NCI-H146 treated with DMSO at 0.1 percent for 48 hours (cell line): ENCODE measurements around the gene FRY.
A peak's percentile ranks its signal among the peaks of the same experiment; 100 is the strongest.

Source experiments
- DNase-seq: peaks from one replicate; lab custom pipeline; 2025; ENCODE audit not compliant: unreplicated experiment; lab: John Stamatoyannopoulos, UW

FRY gene

DNA sequence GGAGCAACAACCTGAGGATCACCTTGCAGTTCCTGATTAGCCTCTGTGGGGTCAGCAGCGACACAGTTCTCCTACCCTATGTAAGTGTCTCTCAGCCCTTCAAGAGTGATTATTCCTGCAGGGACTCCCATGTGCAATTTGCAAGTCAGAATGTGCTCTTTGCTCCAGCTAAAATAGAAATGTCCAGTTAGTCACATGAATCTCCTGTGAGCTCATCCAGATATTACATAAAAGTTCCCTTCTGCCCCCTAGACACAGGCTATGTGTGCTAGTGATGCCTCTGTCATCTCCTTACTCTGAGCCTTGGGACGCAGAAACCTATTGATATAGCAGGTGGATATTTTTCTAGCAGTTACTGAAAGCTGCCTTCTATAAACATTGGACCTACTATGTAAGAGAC lies 178.1 kb downstream of the FRY start:
- DNase-seq, result no peak

DNA sequence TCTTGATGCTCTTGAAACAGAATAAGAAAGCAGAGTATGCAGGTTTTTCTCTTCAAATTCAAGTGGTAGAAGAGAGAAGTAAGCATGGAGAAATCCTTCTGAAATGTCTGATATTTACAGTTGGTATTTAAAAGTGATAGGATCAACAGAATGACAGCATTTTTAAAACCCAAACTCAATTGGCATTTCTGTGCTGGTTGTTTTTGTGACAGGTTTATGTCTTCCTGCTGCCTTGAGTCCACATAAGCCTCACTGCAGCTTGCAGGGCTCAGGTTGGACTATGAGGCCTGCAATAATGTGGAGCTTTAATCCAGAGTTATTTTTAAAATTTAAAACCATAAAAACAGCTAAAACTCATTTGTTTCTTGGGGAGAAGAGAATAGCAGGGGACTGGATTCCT lies 178.5 kb downstream of the FRY start:
- no peak for DNase-seq

DNA sequence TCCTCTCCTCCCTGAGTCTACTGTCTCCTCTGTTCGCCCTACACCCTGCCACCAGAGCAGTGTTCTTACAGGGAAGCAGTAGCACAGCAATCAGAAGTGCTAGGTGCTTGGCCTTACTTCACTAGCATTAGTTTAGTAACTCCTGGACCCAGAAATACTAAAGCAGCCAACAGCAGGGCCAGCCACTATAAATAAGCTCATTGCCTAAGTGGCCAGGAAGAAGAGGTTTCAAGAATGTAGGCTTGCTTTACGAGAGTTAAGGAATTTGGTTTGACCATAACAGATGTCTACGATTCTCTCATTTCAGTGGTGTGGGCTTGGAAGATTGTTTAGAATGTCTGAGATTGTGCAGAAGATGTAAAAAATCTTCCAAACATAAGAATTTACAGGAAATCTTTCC lies 180.2 kb downstream of the FRY start:
- no peak for DNase-seq

DNA sequence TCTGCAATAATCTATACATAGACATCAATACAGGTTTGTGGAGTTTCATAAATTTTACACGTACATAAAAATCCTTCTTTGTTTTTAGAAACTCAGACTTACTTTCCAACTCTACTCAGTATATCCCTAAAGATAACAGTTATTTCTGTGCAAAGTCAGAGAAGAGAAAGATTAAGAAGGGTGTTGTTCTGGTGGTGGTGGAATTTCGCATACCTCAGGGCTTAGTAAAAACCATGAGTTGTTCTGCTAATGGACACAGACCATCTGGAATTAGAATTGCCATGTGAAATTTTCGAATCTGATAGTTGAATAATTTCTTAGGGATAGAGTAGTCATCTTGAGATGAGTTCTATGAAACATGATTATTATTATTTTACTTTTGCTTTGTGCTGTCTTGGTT lies 180.8 kb downstream of the FRY start:
- no peak for DNase-seq

DNA sequence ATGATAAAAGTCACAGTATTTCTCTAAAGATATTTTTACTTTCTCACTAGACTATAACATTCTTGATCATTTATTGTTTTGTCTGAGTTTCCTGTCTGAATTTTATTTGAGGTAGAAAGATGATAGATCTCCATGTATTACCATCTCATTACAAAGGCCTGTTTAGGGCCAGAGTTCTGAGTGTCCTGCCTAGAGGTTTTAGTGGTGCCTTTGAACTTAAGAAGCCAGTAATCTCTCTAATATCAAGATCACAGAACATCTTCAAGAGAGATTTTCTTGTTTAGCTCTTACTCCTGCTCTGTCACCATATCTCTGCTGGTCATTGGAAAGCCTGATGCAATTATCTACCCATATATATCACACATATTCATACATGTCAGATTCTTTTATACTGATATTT lies 182.1 kb downstream of the FRY start:
- no peak for DNase-seq

DNA sequence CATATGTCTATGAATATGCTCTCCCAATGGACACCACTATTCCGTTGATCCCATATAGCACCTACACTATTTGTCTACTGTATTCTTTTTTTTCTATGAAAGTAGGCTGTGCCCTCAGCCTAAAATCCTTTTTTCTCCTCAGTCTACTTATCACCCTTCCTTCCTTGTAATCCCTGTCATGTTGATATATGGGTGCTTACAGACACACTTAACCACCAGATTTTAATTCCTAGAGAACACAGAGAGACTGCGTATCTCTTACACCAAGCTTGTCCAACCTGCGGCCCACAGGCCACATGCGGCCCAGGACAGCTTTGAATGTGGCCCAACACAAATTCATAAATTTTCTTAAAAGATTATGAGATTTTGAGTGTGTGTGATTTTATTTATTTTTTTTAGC lies 182.5 kb downstream of the FRY start:
- no peak for DNase-seq

DNA sequence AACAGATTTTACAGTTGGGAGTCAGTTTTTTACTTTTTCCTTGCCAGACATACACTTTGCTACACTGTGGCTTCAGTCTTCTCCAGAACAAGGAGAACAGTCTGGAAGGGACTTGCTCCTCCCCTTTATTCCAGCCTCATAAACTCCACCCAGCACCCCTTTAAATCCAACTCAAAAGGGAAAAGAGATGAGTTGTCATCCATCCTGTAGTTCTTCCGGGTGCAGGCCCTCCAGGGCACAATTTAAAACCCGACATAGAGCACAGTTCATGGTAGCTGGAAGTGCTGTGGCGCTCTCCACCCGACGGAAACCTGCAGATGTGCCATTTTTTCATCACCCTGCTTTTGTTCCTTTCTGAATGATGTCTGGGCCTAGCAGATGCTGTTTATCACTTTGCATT lies 184.7 kb downstream of the FRY start:
- no peak for DNase-seq

DNA sequence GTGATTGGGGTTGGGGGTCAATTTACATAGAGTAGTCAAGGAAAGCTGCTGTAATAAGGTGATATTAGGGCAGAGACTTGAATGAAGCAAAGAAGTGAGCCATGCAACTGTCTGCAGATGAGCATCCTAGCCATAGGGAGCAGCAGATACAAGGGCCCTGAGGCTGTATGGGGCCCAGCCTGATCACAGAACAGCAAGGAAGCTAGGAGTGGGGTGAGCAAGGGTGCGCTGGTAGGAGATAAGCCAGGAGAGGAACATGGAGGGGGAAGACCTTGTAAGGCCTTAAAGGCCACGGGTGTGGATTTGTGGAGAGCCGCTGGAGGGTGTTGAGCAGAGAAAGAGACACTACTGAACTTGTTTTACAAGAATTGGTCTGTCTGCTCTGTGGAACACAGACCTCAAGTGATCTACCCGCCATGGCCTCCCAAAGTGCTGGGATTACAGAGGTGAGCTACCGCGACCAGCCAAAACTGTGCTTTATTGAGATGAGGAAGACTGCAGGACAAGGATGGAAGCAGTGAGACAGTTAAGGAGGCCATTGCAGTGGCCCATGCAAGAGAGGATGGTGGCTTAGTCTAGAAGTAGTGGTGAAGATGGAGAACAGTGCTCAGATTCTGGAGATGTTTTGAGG lies 190.6 kb downstream of the FRY start:
- DNase-seq, result no peak

DNA sequence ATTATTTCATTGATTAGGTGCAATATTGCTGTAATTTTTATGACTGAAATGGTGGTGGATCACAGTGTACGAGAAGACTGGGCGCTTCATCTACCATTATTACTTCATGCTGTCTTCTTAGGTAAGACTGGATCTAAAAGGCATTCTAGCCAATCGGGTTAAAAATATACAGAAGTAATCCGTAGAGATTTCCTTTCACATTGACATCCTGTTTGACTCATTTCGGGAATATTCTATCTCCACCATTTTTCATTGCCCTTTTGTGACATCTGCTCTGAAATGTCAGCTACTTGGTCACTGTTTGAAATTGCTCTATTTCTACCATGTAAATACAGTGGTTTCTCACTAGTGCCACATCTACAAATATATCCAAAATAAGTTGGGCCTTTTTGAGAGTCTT lies 193.3 kb downstream of the FRY start:
- no peak for DNase-seq

DNA sequence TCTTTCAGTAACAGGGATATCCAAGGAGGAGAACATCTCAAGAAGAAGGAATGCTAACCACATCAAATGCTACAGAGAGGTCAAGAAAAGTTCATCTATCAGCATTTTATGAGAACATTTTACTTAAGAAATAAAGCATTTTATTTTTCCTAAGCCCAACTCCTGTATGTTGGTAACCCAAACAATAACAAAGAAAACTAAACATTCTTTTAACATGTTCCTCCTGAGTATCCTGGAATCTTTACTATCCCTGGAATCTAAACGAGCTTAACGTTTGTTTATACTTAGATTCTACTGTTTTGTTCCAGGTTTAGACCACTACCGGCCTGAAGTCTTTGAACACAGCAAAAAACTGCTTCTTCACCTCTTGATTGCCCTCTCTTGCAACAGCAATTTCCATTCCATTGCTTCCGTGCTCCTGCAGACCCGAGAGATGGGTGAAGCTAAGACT lies 193.9 kb downstream of the FRY start:
- no peak for DNase-seq

DNA sequence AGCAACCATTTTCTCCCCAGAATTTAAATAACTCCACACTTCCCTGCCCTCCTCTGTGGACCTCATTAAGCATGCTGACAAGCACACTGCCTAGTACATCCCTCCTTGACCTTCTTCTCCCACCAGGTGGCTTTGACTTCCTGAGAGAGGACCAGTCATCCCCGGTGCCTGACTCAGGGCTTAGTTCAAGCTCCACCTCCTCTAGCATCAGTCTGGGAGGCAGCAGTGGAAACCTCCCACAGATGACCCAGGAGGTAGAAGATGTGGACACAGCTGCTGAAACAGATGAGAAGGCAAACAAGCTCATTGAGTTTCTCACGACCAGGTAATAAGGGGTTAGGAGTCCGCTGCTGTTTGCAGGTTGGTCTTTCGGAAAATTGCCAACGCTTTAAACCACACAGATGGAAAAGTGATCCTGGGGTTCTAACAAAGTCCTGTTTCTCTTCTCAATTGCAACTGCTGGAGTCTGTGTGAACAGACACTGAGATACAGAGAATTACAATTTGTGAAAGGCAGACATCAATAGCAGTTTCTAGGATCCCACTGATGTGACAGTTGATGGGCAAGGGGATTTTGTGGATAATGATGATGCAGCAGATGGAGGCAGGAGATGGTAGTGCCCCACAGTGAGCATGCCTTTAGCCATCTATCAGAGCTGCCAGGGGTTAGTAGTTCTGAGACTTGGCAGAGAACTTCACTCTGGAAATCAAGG lies 196.9 kb downstream of the FRY start:
- DNase-seq, result peak; percentile 99

DNA sequence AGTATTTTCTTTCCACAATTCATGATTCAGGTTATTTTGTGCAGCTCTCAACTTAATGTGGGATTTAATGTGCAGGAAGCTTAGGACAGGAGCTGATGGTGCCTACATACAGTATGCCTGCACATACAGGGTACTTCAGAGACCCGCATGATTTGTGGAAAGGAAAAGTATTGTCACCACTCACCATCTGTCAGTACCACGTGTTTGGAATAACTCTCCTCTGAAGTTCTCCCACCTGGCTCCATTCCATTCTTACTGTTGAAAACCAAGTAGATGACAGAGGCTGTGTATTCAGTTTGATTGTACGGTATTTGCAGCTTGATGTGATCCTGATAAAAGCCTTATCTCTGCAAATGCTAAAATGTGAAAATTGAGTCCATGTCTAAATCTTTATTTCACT lies 197.9 kb downstream of the FRY start:
- peak; percentile 47 for DNase-seq

DNA sequence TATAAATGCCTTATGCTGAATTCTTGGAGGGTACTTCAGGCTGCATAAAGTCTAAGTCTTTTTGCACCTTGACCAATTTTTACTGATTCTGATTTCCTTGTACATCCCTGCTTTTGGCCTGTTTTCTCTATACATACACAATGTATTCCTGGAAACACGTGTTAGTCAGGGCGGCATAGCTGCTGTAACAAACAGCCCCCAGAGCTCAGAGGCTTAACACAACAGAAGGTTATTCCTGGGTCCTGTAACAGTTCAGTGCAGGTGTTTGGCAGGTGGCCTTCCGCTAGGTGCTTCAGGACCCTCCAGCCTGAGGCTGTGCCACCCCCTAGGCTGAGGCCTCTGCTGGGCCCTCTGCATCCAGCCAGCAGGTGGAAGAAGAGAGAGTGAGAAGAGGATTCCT lies 200.7 kb downstream of the FRY start:
- no peak for DNase-seq

DNA sequence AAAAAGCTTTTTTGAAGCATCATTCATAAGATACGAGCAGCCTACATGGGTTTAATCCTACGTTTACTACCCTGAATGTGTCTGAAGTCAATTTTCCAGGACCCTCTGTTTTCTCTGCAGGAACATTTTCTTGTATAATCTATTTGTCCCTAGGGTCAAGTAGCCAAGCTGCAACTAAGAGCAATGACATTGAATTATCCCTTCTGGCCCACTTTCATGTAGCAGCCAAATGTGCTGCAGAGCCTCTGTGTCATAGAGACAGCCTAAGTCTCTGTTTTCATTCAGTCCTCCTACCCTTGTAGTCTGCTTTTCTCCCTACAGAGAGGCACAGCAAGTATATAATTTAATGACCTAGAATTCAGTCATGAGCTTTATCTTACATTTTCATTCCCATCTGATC lies 201.5 kb downstream of the FRY start:
- no peak for DNase-seq

DNA sequence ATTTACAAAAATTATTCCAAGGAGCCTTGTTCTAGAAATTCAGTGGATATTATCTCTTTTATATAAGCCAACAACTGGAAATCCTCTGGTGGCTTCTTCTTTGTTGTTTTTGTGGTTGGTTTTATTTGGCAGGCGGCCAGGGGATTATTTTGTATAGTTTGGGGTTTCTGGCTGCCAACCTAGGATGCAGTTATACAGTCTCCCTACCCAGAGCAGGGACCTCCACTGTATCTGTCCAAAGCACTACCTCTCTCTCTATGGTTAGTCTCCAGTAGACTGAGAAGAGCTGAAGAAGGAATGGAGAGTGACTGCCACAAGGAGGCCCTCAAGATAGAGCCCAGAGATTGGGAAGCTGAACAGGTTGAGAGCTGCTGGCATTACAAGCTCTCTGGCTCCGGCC lies 203.3 kb downstream of the FRY start:
- no peak for DNase-seq

DNA sequence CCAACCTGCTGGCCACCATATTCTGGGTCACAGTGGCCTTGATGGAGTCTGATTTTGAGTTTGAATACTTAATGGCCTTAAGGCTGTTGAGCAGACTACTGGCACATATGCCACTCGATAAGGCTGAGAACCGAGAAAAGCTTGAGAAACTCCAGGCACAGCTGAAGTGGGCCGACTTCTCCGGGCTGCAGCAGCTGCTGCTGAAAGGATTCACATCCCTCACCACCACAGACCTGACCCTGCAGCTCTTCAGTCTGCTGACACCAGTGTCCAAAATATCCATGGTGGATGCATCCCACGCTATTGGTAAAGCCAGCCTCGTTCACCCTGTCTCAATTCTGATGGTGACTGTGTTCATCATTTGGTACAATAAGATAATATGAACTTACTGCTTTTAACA lies 206.1 kb downstream of the FRY start:
- DNase-seq, result no peak

DNA sequence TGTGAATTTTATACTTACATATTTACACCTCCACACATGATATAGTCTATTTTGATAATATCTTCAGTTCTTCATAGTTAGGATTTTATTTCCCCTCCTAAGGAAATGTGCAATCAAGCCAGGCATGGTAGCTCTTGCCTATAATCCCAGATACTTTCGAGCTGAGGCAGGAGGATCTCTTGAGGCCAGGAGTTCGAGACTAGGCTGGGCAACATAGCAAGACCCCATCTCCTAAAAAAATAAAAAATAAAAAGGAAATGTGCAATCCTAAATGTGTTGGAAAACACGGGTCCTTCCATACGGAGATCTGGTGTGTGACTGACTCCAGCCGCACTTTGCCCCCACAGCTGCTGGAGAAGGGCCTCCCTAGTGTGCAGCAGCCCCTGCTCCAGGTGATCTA lies 212.1 kb downstream of the FRY start:
- no peak for DNase-seq

DNA sequence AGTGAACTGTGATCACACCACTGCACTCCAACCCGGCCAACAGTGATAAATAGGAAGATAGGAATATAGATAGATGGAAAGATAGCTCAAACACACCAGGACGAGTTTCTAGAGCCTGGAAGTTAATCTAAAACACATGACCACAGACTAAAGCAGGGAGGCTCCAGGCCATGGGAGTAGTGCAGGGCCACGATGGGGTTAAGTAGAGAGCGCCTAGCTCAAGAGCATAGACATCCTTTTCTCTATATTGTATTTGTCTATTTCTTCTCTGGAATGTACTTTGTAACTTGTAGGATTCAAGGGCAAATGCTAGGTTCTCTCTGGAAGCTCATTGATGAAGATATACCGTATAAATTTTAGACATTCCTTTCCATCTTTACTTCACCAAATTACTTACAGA lies 214.0 kb downstream of the FRY start:
- no peak for DNase-seq

DNA sequence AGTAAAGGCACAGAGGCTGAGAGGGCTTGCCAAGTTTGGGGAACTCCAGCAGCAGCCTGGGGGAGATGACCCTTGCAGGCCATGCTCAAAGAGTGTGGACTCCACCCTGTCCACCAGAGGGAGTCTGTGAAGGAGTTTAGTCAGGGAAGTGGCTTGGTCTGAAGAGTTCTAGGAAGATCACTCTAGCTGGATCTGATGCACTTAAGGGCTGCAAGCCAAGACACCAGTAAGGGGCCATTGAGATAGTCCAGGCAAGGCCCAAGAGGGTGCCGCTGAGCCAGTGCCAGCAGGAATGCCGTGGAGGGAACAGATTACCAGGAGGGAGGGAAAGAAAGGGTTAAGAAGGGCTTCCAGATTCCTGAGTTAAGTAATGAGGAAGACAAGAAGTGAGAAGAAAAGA lies 214.9 kb downstream of the FRY start:
- no peak for DNase-seq

DNA sequence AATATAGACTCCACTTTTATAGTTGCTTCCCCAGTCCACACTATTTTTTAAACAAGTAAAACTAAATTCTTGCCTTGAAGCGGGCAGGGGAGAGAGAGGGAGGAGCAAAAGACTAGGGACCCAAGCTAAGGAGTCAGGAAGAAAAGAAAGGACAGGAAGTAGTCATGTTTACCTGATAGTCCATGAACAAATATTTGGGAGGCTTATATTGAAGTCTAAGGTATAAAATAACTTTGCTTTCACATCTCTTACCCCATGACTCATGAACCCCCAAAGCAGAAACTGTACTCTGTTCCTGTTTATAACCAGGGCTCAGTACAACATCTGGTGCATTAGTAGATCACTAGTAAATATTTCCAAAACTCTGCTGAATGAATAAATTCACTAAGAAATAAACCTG lies 216.3 kb downstream of the FRY start:
- DNase-seq, result no peak

DNA sequence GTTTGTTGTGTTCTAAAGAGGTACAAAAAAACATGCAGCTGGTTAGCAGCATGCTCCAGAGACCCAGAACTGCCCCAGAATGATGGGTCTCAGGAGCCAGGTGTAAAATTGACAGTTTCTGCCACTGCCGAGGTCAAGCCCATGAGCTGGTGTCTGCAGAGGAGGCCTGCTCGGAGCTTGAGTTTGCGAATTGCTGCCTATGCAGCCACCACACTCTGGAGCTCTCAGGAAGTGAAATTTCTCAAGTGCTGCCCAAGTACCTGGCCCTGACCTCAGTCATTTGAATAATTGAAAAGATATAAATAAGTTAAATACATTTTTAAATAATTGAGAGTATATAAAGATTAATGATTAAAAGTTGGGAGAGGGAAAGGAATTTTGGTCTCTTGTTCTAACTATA lies 217.2 kb downstream of the FRY start:
- no peak for DNase-seq

DNA sequence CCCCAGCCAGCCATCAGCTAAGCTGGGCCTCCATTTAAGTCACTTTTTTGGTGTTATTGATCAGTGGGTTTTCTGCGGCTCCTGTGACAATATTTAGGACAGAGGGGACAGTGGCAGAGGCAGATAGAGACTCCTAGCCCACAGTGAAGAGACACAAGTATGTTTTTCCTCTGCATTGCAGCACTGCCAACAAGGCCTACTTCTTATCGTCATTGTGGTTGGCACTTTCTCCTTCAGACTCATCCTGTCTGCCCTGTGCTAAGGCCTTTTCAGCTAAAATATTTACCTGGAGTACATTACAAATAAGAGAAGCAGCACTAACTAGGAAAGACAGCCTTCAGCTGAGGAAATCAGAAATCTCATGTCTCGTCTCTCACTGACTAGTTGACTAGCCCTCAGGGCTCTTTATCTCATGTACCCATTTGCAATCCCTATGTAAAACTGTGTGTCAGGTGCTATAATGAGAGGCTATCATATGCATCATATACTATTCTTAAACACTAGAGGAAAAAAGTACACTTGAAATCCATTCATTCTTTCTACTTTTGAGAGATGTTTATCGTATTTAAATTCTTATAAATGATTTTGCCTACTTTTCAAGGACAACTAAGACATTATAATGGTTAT lies 221.4 kb downstream of the FRY start:
- DNase-seq, result no peak
